ENCODE results near the gene NPRL2.

The NPRL2 gene

DNA sequence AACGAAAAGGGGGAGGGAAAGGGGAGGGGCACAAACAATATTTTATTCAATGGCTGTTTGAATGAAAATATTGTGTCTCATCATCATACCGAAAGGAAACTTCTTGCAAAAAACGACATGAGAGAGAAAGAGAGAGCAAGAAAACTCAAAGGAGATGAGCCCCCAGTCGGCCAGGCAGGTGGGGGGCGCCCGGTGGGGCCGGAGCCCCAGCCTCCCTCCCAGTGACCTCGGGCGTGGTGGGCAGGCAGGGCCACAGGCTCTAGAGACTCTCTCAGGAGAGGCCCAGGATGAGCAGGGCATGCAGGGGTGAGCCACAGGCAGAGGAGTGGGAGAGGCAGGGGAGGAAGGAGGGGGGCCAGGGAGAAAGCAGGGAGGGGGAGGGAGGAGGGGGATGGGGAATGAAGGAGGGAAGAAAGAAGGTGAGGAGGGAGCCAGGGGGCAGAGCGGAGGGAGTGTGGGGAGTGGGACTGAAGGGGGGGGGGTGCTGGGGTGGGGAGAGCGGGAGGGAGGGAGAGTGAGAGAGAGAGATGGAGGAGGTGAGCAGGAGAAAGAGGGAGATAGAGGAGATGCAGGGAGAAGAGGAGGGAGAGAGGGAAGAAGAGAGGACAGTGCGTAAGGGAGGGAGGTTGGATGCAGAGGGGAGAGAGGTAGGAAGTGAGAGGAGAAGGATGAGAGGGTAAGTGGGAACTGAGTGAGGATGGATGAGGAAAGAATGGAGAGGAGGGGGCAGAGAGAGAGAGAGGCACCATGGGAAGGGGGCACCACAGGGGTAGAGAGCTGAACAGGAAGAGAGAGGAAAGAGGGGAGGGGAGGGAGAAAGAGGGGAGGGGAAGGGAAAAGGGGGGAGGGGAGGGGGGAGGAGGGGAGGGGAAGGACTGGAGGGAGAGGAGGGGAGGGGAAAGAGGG is 22.8 kb upstream of the NPRL2 start:
- no peak for DNase-seq

DNA sequence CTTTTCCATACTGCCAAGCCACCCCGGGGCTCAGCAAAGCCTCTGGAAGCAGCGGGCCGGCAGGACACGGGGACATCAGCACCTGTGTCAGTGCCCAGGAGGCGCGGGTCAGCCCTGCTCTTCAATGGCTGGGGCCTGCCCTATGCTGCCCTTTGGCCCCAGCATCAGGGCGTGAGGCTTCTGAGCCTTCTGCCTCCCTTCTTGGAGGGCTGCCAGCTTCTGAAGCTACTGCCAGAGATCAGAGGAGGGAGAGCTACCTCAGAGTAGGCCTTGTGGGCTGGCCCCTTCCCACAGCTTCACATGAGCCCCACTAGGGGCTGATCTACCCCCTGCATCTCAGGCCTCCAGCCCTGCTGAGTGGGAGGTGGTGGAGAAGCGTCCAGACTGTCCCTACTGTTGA is 21.8 kb upstream of the NPRL2 start:
- DNase-seq = no peak

DNA sequence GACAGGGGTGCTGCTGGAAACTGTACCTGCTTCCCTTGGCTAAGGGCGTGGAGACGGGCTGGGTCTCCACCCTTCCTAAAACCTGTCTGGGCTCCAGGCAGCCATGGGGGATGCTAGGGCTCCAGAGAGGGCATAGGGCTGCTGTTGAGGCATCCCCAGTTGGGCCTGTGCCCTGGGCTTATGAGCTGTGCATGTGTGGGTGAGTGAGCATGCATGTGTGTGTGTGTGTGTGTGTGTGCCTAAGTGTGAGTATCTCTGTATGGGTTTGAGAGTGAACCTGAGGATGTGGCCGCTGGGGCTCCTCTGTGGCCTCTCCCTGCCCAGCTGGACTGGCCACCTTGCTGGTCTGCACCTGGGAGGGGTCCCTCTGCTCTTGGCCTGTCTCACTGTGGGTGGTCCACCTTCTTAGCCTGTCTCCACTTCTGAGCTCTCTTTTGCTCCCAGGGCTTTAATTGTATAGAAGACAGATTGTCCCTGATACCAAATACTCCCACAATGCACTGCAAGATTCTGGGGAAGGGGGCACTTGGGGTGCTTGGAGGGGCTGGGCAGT is 20.6 kb upstream of the NPRL2 start:
- DNase-seq = no peak

DNA sequence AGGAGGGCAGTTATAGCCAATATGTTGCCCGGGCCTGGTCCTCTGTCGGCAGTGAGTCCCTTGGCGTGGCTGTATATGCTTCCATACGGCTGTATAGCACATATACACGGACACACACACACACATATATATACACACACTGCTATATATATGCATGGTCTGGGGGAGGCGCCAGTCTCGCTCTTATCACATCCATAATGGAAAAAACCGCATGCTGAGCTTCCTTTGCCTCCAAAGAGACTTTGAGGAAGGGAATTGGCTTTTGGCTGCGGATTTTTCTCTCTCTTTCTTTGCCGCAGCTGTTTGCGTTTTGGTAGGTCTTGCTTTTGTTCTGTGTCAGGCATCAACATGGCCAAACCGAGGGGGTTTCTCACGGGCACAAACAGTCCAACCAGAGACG is 20.0 kb upstream of the NPRL2 start:
- peak; percentile 40 for DNase-seq

DNA sequence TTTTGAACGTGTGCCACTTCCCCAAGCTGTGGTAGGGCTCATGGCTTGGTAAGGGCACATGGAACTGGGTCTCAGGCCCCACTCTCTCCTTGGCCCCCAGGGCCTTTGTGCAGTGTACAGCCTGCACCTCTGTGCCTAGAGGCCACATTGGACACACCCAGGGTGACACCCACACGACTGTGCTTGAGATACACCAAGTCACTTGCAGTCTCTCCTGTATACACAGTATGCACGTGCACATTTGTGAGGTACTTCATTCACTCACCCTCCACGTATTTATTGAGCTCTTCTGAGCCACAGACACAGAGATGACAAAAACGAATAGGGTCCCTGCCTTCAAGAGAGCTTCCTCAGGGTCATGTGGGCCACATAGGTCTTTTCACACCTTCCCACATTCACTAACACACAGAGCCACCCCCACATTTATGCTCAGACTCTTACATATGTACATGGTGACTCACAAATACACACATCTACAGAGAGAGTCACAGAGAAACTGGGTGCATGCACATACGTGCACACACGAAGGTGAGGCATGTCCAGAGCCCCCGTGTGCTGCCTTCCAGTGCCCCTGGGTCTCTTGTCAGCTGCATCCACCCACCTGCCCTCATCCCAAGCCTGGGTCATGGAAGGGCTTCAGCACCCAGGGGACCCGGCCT is 18.6 kb upstream of the NPRL2 start:
- no peak for DNase-seq

DNA sequence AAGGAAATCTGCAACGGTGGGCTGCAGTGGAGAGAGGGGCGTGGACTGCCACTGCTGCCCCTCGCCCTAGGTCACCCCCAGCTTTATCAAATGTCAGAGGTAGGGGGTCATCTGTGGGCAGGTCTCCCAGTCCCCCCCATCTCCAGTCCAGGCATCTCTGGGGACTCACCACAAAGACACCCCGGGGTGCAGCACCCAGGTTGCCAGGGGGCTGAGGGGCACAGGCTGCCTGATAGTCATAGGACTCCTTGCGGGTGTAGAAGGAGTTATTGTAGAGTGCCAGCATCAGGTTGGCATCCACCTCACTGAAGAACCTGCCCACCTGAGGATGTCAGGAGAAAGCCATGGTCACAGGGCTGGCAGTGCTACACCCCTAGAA is 15.3 kb upstream of the NPRL2 start:
- no peak for DNase-seq

DNA sequence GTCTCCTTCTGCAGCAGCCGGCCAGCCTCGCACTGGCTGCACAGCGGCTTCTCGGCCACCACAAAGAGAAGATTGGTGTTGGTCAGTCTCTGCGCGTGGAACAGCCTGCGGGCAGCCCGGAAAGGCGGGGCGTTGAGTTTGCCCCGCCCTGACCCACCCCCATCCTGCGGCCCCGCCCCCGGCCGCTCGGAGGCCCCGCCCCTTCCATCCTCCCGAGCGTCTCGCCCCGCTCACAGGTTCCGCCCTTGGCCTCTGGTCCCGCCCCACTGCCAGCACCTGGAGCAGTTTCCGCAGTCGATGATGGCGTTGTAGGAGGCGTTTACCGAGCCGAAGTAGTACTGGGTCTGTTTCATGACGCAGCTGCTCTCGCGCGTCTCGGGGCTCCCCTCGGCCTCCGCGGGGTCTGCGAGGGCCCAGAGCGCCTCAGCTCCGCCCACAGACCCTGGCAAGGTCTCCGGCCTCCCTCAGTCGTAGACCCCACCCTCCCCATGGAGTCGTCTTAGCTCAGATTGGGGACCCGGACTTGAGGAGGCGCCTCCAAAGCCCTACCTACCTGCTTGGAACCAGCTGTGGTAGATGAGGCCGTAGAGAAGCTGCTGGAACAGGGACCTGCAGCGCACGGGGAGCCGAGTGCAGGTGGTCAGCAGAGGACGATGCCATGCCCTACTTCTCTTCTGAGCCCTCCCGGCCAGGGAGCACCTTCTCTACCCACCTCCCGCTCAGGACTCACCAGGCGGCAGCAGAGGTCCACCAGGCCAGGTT is 14.7 kb upstream of the NPRL2 start:
- DNase-seq = peak; percentile 67

DNA sequence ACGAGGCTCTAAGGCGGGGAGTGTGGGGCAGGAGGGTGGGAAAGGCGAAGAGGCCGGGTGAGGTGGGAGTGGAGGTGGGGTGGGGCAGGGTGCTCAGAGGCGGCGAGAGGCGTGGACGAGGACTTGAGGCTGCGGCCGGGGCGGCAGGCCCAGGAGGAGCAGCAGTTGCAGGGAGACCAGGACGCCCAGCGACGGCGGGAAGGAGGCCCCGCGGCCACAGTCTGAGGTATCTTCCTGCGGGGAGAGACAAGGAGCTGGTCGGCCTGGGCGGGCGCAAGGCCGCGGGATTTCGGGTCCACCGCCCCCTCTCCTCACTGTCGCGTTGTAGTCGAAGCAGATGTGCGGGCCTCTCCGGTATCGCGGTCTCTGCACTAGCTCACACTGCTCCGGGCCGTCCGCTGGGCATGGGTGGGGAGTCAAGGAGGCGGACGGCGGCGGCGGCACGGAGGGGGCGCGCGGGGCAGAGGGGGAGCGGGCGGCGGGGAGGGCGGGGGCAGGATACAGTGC is 14.1 kb upstream of the NPRL2 start:
- no peak for DNase-seq

DNA sequence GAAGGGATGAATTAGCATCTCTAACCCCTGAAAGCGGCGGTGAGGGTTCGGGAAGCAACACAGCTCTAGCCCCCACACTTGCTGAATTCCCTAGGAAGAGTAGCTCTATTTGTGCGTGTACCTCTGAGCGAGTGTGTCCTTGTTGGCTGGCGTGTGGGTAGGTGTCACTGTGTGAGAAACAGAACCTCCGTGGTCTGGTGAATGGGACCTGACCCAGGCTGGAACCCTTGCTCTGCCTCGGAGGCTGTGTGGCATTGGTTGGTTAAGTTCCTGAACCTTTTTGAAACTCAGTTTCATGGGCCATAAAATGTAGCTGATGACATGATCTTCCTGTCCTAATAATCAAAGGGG is 9.2 kb upstream of the NPRL2 start:
- no peak for DNase-seq

DNA sequence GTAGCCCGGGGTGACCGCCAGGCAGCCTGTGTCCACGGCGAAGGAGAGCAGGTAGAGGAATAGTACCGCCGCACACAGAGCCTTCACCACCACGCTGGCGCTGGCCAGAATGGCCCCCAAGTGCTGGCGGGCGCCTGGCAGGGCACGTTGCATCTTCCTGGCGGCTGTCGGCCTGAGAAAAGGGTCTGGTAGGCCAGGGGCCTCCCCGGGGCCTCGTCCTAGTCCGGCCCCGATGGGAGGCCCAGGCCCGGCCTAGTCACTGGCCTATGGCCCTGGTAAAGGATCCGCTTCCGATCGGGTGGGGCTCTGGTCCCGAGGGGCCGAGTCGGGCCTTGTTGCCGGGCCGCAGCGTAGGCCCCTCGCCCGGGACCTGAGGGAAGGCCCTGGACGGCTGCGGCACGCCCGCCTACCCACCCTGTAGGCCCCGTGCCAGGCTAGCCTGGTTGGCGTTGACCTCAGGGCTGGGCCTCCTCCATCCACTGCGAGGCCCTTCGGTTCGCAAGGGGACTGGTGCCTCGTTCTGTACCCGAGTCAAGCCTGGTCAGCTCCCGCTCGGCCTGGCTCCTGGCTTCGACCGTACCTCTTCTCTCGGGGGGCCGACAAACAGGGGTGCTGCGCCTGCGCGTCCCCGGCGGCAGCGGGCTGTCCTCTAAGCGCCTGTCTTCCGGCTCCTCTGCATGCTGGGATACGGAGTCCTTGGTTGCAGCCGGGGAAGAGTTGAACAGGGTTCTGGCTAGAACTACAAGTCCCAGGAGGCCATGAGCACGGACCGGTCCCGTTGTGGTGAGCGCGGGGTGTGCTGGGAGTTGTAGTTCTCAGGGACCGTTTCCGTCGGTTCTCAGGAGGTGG is 8.6 kb upstream of the NPRL2 start, which contains the start of gene TMEM115:
TMEM115 (minus strand) TSS at position 611 of the 849 bp plus-strand sequence; CDS start at position 153, 458 bp downstream.
- peak; percentile 85 for DNase-seq

DNA sequence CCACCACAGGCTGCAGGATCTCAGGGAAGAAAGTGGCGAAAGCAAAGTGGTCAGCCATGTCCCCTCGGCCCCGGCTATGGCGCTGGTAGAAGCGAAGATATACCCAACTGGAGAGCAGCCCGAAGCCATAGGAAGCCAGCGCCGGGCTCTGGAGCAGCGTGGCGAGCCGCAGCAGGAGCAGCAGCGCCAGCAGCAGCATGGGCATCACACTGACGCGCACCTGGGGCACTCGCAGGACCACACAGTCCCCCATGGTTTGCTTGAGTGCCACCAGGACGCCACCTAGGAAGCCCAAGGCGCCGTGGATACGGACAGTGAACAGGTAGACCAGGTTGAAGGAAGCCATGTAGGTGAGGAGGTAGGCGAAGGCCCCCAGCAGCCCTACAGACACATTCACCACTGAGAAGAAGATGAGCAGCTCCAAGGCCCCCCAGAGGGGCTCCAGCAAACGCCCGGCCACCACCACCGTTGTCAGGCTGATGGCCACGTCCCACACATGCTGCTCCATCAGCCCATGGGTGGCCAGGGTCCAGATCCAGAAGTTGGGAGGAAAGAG is 7.9 kb upstream of the NPRL2 start:
- DNase-seq = no peak

DNA sequence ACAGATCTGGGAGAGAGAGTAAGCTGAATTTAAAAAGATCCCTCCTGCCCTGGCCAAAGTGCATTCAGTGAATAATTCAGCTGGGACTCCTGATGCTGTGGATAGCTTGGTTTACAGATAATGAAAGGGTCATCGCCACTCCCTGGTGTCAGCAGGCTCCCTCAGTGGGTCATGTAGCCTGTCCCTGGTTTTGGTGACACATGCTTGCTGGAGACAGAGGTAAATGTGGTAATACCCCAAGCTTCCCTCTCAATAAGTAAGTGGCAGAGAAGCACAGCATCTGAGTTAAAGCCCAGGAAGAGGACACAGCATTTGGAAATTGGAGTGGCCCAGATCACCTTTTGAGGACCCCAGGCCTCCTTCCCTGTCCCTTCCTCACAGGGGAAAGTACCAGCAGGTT is 6.9 kb upstream of the NPRL2 start:
- no peak for DNase-seq

DNA sequence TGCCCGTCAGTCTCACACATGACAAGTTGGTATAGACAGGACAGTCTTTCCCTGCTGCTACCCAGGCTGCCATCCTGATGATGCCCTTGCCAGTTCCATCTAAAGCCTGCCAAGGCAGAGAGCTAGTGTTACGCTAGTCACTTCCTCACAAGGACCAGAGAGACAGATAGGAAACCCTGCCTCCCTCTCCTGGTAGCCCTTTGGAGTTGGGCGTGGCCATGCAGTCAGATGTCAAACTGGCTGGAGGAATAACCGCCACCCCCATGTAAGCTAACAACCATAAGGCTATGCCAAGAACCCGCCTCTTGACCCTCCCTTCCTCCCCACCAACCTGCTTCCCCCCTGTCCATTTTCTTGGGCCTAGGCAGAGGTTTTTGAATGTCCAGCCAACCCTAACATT is 6.0 kb upstream of the NPRL2 start:
- DNase-seq = no peak

DNA sequence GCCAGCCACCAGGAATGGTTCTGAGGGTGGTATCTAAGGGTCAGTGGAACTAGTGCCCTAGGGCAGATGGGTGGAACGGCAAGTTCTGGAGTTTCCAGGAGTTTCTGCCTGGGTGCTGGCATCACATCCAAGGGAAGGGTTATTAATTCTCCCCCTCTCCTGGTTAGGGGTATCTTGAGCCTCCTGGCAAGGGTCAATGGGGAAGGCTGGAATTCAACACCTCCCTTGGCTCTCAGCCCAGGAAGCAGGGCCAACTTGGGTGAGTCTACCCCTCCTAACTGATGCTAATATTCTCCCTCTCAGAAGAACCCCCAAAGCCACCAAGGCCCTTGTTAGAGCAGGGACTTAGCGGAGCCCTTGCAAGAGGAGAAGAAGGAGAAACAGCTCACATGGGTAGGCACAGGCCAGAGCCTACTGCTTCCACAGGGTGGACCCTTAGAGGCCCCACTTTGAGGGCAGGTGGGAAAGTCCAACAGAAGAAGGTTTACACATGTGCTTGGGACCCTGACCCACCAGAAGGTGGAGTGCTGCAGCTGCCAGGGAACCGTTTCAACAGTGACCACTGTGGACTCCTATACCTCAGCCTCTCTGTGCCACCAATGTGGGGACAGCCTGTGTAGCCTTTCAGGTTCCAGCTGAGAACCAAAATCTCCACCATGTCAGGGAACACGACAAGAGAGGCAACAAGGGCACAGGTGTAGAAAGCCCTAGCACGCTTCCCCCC is 5.4 kb upstream of the NPRL2 start:
- no peak for DNase-seq

DNA sequence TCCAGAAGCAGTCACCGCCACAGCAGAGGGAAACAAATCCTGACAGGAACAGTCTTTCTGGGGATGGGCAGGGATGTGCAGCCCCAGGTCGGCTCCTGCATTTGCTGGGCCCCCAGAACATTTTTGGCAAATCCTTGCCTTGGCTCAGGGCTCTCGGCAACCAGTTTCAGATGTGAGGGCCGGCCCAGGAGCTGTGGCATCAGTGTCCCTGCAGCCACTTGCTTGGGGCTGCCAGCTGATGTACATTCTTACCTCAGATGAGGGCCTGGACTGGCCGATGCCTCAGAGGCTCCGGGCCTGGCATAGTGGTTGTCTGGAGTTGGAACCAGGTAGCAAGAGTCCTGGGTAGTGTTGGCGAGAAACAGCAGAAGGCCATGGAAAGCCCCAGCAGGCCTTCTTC is 4.3 kb upstream of the NPRL2 start:
- no peak for DNase-seq

DNA sequence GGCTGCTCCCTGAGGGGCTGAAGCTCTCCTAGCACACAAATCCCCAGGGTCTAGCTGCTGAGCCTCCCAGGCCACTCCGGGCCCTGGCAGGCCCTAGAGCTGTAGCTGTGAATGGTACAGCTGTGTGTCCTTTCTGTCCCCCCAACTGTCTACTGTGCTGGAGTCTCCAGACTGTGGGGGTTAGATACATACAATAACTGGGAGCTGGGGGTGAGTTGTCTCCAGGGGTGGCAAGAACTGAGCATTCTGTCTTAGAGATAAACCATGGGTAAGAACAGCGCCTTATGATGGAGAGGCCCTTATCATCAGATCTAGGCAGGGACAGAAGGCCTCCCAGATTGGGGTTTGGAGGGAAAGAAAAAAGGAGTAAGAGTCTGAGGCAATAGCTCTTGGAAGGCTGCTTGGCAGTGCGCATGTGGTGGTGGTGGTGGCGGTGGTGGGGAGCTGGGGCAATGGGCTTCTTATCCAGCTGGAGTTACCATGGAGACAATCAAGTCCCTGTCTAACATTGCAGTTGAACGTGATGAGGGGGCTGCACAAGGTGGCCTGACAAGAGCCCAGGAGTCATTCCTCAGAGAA is 3.7 kb upstream of the NPRL2 start:
- no peak for DNase-seq

DNA sequence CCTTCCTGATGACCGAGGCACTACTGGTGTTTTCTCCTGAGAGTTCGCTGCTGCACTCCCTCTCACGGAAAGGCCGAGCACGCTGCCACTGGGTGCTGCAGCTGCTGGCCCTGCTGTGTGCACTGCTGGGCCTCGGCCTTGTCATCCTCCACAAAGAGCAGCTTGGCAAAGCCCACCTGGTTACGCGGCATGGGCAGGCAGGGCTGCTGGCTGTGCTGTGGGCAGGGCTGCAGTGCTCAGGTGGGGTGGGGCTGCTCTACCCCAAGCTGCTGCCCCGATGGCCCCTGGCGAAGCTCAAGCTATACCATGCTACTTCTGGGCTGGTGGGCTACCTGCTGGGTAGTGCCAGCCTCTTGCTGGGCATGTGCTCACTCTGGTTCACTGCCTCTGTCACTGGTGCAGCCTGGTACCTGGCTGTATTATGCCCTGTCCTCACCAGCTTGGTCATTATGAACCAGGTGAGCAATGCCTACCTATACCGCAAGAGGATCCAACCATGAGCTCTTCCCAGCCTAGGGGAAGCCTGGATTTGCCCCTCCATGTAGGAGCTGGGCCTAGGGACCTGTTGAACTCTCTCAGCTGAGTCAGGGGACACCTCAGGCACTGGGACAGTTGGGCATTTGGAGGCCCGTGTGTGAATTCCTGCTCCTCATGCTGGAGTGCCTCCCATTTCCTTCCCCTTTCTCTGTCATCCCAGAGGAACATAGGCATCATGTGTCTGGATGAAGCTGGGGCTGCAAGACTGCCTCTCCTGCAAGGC is 2.9 kb upstream of the NPRL2 start:
- no peak for DNase-seq

DNA sequence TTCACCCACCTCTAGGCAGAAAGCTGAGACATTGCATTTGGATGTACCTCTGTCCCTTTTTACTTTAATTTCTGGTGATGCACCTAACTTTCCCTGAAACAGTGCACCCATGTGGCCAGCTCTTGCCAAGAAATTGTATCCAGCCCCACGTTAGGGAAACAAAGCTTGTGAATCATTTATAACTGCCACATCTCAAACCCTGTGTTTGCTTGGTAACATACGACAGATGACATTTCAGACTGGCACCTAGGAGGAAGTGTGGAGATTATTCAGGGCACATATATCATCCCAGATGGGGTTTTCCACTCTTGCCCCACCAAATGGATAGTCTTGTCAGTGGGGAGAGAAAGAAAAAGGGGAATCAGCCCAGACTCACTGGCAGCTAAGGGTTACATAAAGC is 2.2 kb upstream of the NPRL2 start:
- DNase-seq = no peak

DNA sequence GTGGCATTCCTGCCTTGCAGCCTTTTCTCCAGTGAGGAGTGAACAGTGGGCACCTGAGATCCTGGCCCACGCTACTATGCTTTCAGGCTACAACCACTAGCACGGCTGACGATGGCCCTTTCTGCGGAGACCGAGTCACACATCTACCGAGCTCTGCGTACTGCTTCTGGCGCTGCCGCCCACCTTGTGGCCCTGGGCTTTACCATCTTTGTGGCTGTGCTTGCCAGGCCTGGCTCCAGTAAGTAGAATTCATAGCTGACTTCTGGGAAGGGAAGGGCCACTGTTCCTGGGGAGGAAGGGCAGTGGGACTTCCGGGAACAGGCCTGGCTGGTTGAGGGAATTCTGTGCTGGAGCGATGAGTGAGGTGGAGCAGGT is 735 bp upstream of the NPRL2 start:
- DNase-seq = no peak

DNA sequence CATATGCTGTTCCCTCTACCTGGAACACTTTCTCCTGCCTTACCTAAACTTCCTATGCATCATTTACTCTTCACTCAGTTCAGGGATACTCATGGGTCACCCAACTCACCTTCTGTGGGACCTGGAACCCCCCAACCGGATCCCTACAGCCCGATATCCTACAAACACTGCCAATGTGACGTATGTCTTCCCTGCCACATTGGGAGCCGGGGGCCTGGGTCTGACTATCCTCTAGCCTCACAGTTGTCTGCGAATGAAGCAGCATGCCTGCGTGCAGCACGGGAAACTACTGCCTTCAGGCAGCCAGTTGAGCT is 405 bp downstream of the NPRL2 start:
- DNase-seq = no peak

Data from COR-L47 (cell line).